RPMI8226 (cell line): ENCODE measurements around the gene ZNF541.

ENCODE experiments used
- DNase-seq: peaks from one replicate; pipeline ENCODE4 v3.0.0-alpha.2; 2015

Gene ZNF541

DNA sequence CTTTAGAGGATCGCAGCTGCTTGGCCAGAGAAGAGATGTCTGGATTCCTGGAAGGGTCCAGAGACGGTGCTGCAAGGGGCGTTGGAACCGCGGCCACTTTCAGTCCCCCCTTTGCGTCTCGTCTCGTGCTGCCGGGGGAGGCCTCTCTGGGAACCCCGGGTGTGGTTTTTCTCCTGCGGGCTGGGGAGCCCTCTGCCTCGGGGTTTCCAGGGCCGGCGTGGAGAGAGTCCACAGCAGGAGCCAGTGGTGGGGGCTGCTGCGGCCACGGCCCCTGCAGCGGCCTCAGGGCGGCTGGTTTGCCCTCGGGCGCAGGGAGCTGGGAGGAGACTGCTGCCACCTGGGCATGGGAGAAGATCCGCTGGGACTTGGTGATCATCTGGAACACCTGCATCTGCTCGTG is 28.5 kb downstream of the ZNF541 start:
- DNase-seq: no peak

DNA sequence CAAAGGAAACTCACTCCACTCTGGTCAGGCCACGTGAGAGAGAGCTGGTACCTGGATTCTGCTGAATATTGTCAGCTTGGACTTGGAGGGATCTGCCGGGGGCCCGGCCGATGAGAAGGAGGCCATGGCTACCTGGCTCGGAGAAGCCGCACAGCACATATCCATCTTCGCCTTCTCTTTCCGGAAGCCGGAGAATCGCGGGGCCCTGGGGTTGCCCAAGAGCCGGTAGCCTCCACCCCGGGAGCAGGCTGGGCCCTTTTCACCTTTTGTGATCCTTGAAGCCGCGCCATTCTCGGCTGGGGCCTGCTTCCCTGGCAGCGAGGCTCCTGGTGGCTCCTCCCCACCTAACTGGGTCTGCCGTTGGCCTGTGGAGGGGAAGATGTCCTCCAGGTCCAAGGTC is 28.9 kb downstream of the ZNF541 start:
- DNase-seq: no peak

DNA sequence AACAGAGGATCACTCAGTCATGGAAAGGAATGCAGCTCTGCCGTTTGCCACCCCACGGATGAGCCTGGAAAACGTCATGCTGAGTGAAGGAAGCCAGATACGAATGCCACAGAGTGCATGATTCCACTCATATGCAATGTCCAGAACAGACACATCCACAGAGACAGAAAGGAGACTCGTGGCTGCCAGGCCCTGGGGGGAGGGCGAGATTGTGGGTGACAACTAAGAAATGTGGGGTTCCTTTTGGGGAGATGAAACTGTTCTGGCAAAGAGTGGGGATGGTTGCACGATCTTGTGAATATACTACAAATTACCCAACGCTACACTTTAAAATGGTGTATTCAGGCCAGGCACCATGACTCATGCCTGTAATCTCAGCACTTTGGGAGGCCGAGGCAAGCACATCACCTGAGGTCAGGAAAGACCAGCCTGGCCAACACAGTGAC is 30.9 kb downstream of the ZNF541 start:
- no peak for DNase-seq

DNA sequence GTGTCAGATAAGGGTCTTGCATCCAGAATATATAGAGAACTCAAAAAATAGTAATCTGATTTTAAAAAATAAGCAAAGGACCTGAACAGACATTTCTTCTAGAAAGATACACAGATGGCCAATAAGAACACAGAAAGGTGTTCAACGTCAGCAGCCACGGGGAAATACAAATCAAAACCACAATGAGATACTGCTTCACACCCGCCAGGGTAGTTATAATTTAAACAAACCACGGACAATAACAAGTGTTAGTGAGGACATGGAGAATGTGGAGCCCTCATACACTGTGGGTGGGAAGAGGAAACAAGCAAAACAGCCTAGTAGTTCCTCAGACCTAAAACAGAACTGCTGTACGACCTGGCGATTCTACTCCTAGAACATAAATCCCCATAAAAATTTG is 31.4 kb downstream of the ZNF541 start:
- no peak for DNase-seq

DNA sequence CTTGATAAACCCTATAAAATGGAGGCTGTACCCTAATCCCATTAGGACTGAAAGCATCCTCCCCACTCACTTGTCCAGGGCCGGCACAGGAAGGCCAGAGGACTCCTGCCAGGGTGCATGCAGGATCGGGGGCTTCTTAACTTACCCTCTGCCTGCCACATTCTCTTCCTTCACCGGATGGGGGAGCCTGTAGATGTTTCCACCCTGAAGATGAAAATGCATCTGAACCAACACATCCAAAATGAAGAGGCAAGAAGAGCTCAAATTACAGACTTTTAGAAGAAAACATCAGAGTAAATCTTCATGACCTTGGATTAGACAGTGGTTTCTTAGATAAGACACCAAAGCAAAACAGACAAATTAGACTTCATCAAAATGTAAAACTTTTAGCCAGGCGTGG is 32.2 kb downstream of the ZNF541 start:
- DNase-seq: no peak

DNA sequence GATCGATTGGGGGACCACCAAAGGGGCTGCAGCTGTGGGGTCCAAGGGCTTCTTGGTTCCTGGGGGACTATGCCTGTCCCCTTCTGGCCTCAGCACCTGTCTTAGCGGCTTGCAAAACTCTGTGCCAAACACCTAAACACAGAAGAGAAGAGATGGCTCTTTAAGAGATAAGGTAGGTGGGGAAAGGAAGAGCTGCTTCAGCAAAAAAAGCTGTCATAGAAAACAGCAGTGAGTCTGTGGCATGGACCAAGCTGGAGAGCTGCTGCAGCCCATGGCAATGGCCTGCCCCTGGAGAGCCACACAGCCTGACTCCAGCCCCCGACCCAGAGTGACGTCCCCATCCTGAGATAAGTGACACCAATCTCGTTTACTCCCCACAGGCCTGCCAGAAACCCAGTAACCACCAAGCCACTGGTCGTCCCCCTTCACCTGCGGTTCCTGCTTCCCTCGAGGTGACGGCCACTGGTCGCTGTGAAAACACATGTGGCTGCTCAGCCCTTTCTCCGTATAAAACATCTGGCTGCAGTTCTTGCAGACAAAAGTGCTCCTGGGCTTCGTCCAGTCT is 33.1 kb downstream of the ZNF541 start:
- peak; percentile 47 for DNase-seq

DNA sequence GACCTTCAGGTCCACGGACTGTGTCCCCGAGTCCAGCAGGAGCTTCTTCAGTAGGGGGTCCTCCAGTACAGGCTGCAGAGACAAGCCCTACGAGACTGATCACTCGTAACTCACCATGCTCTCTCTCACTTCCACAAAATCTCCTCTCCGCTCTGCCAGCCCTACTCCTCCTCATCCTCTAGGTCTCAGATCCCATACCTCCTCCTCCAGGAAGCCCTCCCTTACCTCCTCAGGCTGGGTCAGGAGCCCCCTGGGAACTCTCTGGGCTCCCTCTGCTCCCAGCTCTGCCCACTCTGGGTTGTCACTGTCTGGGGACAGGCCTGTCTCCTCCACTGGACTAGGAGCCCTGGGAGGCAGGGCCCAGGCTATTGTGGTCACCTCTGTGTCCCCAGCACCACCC is 34.1 kb downstream of the ZNF541 start:
- DNase-seq: no peak

DNA sequence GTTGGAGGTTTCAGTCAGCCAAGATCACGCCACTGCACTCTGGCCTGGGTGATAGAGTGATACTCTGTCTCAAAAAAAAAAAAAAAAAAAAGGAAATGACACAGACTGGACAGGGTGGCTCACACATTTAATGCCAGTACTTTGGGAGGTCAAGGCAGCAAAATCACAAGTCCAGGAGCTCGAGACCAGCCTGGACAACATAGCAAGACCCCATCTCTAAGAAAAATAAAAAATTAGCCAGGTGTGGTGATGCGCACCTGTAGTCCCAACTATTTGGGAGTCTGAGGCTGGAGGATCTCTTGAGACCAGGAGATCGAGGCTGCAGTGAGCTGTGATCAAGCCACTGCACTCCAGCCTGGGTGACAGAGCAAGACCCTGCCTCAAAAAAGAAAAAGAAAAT is 35.5 kb downstream of the ZNF541 start:
- DNase-seq: no peak

DNA sequence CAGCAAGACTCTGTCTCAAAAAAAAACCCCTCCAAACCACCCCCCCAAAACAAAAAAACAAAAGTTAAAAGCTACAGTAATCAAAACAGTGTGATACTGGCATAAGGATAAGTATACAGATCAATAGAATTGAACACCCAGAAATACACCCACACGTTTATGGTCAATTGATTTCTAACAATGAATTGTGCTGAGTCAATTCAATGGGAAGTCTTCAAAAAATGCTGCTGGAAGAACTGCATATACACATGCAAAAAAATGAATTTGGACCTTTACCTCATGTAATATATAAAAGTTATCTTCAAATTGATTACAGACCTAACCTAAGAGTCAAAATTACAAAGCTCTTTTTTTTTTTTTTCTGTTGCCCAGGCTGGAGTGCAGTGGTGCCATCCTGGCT is 38.3 kb downstream of the ZNF541 start:
- DNase-seq: no peak

DNA sequence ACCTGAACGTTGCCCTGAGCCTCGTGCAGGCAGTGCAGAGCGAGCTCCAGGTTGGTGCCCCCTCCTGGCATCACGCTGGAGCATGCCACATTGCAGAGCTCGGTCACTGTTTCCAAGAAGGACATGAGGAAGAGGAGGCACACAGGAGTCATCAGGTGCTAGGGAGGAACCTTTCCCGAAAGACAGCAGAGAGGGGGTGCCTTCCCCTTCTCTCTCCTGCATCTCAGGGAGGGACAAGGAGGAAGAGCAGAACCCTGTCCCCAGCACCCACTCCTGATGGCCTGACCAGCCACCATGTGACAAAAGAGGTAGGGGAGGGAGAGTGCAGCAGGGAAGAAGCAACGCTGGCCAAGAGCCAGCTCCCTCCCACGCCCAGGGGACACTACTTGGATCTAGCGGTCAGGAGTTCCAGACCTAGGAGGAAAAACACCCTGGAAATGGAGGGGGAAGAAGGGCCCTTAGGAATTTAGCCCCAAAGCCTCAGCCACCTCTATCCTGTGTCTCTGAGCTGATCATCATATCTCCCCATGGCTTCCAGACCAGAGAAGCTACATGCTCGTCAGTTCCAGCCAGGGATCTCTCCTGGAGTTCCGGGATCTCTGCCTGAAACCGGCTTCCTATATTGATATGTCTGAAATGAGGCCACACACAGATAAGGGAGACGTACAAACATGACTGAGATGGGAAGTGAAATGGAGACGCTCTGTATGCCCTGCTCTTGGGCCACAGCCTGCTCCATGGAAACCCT is 41.1 kb downstream of the ZNF541 start:
- DNase-seq: no peak

DNA sequence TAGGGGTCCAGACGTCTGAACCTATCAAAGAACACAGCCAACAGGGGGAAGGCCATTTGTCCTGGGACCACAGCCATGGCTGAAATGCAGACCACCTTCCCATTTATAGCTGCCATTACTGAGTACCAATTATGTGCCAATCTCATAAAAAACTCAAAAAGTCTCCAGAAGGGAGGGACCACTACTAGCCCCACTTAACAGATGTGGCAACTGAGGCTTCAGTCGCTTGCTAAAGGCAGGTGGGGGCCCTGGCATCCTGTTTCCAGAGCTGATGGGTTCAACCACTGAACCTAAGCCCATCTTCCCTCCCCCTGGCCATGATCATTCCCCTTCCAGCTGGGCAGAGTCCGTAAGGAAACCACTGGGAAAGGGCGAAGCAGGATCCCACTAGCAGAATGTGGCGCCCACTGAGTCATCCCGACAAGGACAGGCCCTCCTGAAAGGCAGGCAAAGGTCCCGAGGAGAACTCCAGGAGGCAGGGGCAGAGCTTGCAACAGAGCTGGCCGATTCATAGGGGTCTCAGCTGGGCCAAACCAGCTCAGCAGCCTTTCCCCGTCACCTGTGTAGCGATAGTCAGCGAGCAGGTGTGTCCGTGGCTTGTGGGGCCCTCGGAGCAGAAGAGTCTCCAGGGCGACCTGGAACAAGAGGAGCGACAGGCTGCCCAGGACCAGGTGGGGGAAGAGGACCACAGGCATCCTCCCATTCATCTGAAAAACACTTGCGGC is 43.8 kb downstream of the ZNF541 start:
- DNase-seq: no peak

DNA sequence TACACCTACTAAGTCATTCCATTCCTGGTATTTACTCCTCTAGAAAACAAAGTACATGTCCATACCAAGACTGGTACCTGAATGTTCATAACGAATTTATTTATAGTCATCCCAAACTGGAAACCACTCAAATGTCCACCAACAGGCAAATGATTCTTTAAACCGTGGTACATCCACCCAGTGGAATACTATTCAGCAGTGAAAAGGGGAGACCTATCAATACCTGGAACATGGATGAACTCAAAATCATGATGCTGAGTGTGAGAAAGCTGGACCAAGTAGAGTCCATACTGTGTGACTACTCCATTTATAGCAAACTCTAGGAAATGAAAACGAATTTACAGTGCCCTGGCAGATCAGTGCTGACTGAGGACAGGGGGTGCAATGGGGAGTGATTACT is 46.1 kb downstream of the ZNF541 start:
- no peak for DNase-seq

DNA sequence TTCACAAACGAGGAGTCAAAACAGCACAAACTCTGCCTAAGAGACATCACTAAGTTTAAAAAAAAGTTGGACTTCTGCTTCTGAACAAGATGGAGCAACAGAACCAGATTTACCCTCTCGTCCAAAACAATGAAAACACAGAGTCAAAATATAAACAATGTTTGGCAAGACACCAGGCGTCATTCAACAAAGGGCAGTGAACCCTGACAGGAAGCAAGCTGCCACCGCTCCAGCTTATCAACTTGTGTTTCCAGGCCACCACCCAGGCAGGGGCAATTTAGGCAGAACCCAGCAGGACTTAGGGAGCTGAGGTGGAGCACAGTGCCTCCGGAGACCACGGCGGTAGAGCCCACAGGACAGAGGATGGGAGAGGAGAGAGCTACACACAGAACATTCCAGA is 49.5 kb downstream of the ZNF541 start:
- no peak for DNase-seq
